GM18907 (cell line): ENCODE measurements around the gene PSMA3.
"Not testable (repeated sequence)": the region's sequence is repeated elsewhere in the genome, so short reads cannot be mapped to it uniquely, and the experiment has no call there.

ENCODE experiments used
- ATAC-seq: cut with Tn5 transposase; IDR thresholded peaks from one replicate; pipeline ENCODE4 v1.9.1; 2021; ENCODE audit warnings: mild to moderate bottlenecking, moderate library complexity; ENCODE audit not compliant: unreplicated experiment

PSMA3 gene

DNA sequence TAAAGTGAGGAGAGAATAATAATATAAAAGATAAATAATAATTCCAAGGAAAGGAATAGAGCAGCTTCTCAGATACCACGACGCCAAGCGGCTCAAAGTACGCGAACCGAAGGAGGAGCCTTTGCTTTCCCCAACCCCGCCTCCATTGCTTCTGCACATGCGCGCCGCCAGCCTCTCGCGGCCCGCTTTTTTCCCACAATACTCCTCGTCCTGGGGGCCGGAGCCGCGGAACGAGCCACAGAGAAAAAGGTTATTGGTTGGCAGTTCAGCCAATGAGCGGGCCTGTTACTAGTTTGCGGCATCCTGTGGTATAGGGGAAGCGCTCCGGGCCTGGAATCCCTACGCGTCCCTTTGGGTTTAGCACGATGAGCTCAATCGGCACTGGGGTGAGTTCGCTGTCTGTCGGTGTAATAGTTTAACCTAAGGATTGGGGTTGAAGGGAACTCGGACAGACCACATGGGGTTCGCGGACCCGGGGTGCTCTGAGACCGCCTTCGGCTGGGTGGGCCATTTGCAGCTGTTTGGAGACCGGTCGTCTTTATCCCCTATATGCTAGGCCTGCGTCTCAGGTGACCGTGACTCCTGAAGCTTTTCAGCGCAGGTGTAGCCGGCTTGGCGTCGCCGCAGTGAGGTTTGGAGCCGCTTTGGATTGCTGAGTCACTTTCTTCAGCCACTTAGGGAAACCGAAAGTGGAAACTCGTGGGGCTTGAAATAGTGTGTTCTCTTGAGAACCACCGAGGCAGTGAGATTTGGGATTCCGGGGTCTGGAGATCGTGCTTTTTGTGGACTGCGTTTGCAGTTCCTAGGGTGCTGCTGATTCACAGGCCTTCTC is at the start of gene PSMA3:
Gene PSMA3 (plus strand): TSS at position 288 of the 832 bp plus-strand sequence. CDS start 78 bp downstream, at position 366.
- ATAC-seq = peak; percentile 92

DNA sequence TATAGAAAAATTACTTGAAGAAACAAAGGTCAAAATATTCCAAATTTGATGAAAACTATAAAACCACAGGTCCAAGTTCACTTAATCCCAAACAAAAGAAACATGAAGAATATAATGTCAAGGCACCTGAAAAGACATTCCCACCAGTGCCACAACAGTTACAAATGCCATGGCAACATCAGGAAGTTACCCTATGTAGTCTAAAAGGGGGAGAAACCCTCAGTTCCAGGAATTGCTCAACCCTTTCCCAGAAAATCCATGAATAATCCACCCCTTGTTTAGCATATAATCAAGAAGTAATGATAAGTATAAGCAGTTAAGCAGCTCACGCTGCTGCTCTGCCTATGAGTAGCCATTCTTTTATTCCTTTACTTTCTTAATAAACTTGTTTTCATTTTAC is 48.4 kb upstream of the PSMA3 start:
- no peak for ATAC-seq

DNA sequence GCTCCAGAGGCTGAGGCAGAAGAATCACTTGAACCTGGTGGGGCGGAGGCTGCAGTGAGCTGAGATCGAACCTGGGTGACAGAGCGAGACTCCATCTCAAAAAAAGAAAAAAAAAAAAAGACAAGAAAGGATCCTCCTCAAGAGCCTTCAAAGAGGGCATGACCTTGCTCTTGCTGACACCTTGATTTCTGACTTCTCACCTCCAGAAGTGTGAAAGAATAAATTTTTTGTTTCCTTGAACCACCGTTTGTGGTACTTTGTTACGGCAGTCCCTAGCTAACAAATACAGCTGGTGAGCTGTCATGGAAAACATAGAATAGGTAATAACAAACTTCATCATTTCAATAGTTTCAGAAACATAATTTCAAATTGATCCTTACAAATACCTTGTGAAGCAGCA is 46.6 kb upstream of the PSMA3 start:
- ATAC-seq = no peak

DNA sequence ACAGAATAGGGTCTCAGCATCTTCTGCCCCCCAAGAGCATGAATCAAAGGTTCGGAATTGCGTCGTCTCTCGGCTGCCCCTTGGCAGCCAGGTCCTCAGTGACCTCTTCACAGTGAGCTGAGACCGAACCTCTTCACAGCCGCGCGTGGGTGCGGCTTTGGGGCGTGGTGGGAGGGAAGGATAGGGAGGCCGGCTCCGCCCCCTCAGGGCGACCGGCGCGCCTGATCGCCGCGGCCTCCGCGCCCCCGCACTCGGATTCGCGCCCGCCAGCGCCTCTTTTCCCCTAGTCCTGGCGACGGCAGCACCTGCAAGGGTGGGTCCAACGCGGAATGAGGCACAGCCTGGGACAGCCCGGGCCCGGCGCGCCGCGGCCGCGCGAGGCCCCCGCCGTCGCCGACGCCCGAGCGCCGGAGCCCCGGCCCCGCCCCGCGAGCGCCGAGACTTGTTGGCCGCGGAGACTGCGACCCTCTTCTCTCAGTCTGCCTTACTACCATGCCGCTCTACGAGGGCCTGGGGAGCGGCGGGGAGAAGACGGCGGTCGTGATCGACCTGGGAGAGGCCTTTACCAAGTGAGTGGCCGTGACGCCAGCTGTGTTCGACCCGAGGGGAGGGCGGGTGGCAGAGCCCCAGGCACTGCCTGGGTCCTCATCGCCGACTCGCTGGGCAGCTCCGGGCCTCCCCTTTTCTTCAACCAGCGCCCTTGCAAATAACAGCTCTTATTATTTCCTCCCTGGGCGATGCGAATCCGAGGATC is 44.7 kb upstream of the PSMA3 start, which contains the start of gene ACTR10:
Gene ACTR10 (plus strand): TSS at position 424 of the 754 bp plus-strand sequence. CDS start 69 bp downstream, at position 493.
- peak; percentile 94 for ATAC-seq

DNA sequence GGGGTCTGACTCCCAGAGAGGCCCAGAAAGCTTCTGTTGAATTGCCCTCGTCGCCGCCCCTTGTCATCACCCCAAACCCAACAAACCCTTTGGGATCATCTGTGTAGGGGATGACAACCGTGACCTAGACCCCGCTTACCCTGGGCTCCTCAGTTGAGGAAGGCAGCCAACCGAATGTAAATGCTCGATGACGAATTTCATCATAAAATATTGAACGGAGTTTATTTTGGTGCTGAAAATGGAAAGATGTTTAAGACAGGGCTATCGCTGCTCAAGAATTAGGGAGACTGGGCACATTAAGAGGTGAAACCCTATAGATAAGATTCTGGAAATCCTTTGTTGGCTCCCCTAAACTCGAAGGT is 44.2 kb upstream of the PSMA3 start:
- peak; percentile 26 for ATAC-seq

DNA sequence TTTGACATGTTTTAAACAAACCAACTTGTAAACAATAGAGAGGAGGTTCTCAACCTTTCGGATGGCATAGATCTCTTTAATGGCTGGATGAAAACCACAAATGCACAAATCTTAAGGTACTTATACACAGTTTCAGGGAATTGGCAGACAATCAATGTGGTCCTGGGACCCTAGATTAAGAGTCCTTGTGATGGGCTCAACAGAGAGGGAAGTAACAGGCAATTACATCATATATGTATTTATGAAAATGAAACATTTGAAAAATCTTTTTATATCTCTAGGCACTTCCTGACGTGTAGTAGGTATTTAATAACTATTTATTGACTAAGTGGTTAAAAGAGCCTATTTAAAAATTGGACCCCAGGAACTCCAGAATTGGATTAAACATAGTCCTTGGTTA is 43.8 kb upstream of the PSMA3 start:
- ATAC-seq = no peak

DNA sequence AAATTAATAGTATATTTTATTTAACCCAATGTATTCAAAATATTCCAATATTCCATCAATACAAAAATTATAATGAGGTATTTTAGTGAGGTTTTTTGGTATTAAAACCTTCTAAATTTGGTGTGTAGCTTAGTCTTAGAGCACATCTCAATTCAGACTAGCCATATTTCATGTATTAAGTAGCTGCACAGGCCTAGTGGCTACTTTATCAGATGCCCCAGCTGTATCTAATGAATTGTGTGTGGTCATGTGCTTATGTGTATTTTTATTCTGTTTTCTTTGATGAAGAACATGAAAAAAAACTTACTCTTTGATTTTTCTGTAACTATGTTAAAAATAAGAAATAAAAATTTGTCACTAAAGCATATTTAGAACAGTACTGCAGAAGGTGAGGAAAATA is 31.5 kb upstream of the PSMA3 start:
- ATAC-seq = no peak

DNA sequence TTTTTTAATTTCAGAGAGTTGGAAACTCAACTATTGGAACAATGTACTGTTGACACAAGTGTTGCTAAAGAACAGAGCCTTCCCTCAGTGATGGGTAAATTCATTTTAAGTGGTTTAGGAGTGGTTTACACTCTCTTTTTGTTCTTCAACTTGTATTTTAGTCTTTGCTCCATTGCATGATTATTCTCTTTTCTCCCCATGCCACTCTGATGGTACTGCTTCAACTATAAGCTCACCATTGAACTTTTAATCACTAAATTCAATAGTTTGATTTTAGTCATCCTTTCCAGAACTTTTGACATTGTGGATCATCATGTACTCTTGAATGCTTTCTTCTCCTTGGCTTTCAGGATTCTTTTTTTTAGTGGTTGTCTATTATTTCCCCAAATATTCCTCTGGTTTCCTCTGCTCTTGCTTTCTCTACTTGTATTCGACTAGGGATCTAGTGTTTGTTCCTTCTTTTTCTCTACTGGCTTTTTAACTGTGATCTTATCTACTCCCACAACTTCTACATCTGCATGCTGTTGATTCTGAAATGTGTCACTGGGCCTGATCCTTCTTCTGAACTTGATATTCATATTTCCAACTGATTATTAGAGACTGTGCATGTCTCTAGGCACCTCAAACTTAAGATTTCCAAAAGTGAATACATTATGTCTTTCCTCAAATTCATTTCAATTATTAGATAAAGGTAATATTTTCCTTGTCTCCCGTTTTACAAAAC is 29.3 kb upstream of the PSMA3 start:
- ATAC-seq = no peak

DNA sequence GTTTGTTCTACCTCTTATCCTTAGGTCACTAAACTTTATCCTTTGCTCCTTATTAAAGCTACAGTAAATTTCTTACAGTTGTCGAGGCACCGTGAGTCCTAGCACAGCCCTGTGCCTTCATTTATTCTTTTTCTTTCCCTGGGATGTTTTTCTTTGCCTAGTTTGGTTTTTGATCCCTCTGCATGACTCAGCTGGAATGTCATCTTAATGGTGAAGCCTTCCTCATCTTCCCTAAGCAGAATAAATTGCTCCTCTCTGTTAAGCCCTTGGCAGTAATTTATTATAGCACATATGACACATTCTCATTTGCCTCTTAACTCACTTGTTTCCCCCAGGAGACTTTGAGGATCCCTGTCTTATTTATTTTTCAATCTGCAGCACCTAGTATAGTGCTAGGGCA is 28.1 kb upstream of the PSMA3 start:
- ATAC-seq = no peak

DNA sequence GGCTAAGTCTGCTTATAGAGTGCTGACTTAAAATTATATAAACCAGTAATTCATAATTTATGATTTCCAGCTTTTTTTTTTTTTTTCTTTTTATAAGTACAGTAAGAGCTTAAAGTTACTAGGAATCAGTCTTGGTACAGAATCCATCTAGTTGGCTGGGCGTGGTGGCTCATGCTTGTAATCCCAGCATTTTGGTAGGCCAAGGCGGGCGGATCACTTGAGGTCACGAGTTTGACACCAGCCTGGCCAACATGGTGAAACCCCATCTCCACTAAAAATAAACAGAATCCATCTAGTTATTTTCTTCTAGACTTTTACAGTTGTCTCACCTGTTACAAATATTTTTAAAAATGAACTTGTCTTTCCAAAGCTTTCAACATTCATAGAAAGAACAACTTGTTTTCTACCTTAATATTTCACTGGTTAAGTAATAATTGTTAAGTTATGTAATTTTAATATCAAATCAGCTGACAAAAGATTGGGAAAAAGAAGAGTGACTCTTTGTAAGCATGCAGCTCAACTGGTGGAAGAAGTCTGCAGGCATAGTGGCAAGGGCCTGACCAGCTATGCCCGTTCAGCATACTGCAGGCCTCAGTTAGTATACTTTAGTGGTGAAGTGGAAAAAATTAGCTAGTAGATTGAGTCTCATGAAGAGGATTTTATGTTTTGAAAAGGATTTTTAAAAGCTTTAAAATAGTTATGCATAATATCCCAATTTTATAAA is 17.4 kb upstream of the PSMA3 start:
- ATAC-seq = no peak

DNA sequence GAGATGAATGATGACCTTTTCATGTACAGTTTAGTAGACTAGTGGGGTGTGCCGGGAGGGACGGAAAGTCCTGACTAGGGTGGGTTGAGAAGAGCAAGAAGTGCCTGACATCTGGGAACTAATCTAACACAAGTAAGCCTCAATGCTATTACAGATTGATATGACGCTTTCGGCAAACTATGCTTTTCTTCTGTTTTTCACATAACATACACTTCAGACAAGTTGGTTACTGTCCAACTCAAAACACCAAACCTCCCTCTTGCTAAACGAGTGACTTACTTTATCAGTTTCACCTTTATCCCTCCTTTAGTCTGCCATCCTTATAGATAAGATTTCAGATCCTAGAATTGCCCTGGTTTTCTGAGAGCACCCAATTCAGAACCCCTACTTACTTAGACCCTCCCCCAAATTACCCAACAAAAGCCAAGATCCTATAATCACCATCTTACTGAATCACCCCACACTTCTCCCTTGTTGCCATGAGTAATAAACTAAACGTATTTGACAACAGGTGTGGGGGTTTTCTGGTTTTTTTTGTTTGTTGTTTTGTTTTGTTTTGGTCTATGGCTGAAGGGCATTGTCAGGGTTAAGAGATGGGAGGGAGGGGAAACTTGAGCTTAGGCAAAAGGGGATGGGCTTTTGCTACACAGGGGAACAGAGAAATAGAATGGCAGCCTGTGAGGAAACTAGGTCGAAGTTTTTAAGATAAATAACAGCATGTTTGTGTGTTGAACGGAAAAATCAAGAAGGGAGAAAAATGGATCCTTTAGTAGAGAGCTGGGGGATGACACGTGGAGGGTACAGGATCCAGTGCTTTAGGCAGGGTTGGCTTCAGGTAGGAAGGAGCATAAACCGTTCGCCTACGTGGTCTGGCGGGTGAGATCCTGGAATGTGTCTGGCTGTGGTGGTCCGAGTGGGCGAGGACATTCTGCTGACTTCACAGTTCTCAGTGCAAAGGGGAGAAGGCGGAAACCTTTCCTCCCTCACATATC is 6.1 kb upstream of the PSMA3 start:
- ATAC-seq = no peak

DNA sequence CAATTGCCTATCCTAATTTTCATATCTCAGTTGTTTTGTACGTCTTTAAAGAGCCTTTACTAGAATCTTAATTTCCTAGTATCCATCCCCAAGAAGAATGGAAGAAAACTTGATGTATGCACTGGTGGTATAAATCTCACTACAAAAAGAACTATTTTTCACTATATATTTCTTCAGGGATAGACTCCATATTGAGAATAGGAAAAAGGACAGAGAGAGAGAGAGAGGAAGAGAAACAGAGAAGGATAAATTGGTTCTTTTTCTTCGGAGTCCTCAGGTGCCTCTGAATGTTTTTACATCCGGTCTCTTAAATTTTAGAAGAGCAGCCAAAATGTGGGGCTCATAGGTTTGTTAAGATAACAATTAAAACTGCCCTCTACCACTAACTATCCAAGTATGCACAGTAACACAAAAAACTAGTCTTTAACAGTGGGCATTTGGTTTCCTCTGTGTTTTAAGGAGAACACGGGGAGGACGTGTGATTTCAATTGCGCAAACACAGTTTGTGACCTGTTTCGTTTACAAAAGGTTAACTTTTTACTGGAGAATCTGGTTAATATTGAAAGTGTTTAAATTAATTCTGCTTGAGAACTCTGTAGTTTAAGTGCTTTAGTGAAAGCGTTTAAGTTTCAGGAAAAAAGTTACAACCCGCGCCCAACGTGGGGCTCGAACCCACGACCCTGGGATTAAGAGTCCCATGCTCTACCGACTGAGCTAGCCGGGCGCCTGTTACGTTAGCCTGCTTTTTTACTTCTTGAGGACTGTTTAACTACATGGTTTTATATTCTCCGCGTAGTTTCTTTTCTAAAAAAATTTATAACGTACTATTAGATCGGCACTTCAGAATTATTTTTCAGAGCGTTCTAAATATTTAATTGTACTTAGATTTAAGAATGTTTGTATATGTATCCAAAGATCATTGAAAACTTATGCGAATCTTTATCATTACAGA is 5.1 kb upstream of the PSMA3 start:
- ATAC-seq = peak; percentile 29

DNA sequence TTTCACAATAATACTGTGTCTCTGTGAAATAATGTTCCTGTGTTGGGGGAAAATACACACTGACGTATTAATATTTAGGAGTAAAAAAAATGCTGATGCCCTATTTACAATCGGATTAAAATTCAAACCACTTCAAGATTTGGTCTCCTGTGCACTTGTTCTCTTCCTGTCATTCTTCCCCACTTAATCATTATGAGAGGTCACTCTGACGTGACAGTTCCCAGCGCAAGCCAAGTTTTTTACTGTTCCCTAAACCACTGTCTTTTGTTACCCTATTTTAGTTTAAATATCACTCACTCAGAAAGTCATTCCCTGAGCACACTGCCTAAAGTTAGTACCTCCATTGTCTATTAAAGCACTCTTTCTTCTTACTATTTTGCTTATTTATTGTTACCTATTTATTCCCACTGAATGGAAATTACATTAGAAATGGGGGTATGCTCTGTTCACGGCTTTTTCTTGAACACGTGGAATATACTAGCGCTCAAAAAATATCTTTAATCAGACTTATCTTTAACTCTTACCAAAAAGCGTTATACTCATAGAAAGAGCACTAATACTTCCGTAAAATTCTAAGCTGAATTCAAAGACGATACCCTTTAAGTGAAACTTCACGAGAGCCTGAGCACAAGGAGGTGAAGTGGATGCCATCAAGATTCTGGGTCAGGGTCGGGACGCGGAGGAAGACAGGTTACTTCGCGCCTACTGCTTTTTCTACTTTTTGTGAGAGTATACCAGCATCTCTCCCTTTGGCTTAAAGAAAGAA is 670 bp upstream of the PSMA3 start:
- ATAC-seq = peak; percentile 46

DNA sequence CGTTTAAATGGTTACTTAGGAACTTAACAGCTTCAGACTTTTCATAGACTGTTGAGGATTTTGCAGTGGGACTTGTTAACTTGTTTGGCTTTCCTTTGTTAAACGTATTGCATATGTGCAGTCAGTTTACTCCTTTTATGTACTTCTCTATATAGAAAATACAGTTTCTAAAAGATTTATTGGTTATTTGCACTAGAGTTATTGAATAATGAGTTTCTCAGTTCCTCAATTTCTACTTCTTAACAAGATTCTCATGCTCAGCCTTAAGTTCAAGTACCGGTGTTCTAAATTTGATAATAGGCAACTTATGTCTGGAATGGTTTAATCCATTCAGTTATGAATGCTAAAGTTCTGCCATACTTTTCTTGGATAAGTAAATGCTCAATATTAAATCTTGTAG is 919 bp downstream of the PSMA3 start:
- ATAC-seq = no peak

DNA sequence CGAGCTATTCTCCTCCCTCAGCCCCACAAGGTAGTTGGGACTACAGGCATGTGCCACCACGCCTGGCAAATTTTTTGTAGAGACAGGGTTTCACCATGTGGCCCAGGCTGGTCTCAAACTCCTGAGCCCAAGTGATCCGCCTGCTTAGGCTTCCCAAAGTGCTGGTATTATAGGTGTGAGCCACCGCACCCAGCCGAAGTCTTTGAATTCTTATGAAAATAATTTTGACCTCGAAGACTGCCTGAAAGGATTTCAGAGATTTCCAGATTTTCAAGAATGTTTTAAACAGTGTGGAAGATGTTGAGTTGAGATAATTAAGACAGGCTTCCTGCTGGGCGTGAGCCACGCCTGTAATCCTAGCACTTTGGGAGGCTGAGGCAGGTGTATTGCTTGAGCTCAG is 5.0 kb downstream of the PSMA3 start:
- ATAC-seq = no peak

DNA sequence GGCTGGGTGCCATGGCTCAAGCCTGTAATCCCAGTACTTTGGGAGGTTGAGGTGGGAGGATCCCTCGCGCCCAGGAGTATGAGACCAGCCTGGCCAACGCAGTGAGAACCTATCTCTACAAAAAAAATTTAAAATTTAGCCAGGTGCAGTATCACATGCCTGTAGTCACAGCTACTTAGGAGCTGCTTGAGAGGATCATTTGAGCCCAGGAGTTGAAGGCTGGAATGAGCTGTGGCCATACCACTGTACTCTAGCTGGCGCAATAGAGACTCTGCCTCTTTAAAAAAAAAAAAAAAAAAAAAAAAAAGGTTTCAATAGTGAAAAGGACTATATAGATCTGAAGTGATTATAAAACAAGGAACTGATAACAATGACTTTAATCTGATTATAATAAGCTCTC is 13.5 kb downstream of the PSMA3 start:
- no peak for ATAC-seq

DNA sequence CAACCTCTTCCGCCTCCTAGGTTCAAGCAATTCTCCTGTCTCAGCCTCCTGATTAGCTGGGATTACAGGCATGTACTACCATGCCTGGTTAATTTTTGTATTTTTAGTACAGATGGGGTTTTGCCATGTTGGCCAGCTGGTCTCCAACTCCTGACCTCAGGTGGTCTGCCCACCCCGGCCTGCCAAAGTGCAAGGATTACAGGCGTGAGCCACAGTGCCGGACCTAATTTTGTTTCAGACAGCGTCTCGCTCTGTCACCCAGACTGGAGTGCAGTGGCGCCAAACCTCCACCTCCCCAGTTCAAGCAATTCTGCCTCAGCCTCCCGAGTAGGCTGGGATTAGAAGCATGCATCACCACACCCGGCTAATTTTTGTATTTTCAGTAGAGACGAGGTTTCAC is 17.4 kb downstream of the PSMA3 start:
- not testable (repeated sequence) for ATAC-seq

DNA sequence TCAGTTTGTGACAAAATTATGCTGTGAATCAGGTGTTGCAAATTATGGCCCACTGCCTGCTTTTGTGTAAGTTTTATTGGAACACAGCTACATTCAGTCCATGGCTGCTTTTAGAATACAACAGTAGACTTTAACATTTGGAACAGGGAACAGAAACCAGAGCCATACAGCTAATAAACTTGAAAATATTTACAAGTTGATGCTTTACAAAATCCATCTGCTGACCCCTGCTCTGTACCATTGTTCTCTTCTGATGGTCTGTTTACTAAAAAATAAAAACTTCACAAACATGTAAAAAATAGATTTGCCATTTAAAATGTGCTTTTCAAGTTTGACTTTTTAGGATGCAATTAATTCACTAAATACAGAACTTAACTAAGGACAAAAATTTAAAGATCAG is 20.8 kb downstream of the PSMA3 start:
- no peak for ATAC-seq
